Suprapubic skin (tissue), 3 donors: ENCODE measurements around the gene MAPK4.

ENCODE experiments used
- POLR2A ChIP-seq, 2 donors: fragments of 450-650 bp; IDR thresholded peaks; one replicate each; pipeline ENCODE4 v1.6.1; 2017; ENCODE audit warnings: antibody characterized with exemption in 2 of 2, mild to moderate bottlenecking in 2 of 2, moderate library complexity in 2 of 2
- TF ChIP-seq, protein P1 (sequence below), 2 donors: fragments of 200-600 bp in 1 of 2; fragments of 450-650 bp in 1 of 2; sonication (generic) in 1 of 2; IDR thresholded peaks; one replicate each; pipeline ENCODE4 v1.5.1; 2016 to 2019; ENCODE audit warnings: antibody characterized with exemption in 2 of 2, mild to moderate bottlenecking in 1 of 2, moderate library complexity in 1 of 2

DNA sequence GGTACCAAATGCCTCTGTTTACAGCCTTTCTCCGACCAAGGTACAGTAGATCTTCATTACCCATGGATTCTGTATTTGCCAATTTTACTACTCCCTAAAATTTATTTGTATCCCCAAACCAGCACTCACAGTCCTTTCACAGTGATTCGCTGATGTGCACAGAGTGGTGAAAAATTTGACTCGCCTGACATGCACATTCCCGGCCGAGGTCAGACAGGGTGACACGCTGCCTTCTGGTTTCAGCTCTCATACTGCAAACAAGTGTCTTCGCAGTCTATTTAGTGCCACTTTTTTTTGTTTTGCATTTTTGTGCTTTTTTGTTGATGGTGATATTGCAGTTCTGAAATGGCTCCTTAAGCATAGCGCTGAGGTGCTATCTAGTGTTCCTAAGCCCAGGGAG, 71.0 kb downstream of the MAPK4 start:
- TF ChIP-seq, protein P1, sequence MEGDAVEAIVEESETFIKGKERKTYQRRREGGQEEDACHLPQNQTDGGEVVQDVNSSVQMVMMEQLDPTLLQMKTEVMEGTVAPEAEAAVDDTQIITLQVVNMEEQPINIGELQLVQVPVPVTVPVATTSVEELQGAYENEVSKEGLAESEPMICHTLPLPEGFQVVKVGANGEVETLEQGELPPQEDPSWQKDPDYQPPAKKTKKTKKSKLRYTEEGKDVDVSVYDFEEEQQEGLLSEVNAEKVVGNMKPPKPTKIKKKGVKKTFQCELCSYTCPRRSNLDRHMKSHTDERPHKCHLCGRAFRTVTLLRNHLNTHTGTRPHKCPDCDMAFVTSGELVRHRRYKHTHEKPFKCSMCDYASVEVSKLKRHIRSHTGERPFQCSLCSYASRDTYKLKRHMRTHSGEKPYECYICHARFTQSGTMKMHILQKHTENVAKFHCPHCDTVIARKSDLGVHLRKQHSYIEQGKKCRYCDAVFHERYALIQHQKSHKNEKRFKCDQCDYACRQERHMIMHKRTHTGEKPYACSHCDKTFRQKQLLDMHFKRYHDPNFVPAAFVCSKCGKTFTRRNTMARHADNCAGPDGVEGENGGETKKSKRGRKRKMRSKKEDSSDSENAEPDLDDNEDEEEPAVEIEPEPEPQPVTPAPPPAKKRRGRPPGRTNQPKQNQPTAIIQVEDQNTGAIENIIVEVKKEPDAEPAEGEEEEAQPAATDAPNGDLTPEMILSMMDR (IDR thresholded peaks at IDR 0.05) = no peak
- TF ChIP-seq POLR2A (IDR thresholded peaks at IDR 0.05) = no peak
